PC-3 (cell line): Measurements from ENCODE around the gene HHAT. TPM values are rescaled to one million over a fixed set of nuclear protein-coding genes. Genes with fewer than 3 reads are reported as not detected.
"Not testable (repeated sequence)": the region's sequence is repeated elsewhere in the genome, so short reads cannot be mapped to it uniquely, and the experiment has no call there.

Experiments used
- ATAC-seq: fragments of 200-7000 bp; cut with Tn5 transposase; 2 replicates; pipeline ENCODE4 v1.9.1; 2020; ENCODE audit warnings: mild to moderate bottlenecking, moderate library complexity
- BruUV-seq: library from RNA; stranded (reverse); fragments of 400-500 nt; replicated peaks from 2 replicates; lab custom pipeline; 2021; lab: Mats Ljungman, UMichigan
- CTCF ChIA-PET: fragments of 300-600 bp; sonication (Branson Sonifier 250); formaldehyde crosslinking; loops from one replicate; lab custom pipeline; 2022; ENCODE audit warnings: antibody characterized with exemption; lab: Charles Lee
- POLR2A ChIA-PET: fragments of 300-600 bp; sonication (Branson Sonifier 250); formaldehyde crosslinking; loops from one replicate; lab custom pipeline; 2022; ENCODE audit warnings: antibody characterized with exemption; ENCODE audit not compliant: unreplicated experiment; lab: Charles Lee
- DNase-seq: peaks from one replicate; pipeline ENCODE4 v3.0.0-alpha.2; 2015
- H2AFZ ChIP-seq: fragments of 300-600 bp; sonication (generic); 2 replicates; pipeline ENCODE4 v1.6.0; 2016; ENCODE audit warnings: antibody characterized with exemption, low read length
- H3F3A ChIP-seq: fragments of 300-600 bp; sonication (generic); one replicate; pipeline ENCODE4 v1.6.0; 2017; ENCODE audit warnings: antibody characterized with exemption, low read length, control low read depth, mild to moderate bottlenecking; ENCODE audit not compliant: unreplicated experiment
- H3K27ac ChIP-seq: fragments of 300-600 bp; sonication (generic); 2 replicates; pipeline ENCODE4 v1.5.1; 2016; ENCODE audit warnings: mild to moderate bottlenecking, low read length
- H3K27me3 ChIP-seq: fragments of 300-600 bp; sonication (generic); 2 replicates; pipeline ENCODE4 v1.6.1; 2016; ENCODE audit warnings: low read length, mixed read lengths
- H3K36me3 ChIP-seq: fragments of 300-600 bp; sonication (generic); 2 replicates; pipeline ENCODE4 v1.6.1; 2016; ENCODE audit warnings: low read depth, mixed run types, low read length, mixed read lengths
- H3K4me1 ChIP-seq: fragments of 300-600 bp; sonication (generic); 2 replicates; pipeline ENCODE4 v1.5.1; 2016; ENCODE audit warnings: low read length; ENCODE audit not compliant: insufficient read depth
- H3K4me2 ChIP-seq: fragments of 300-600 bp; sonication (generic); 2 replicates; pipeline ENCODE4 v1.6.0; 2016; ENCODE audit warnings: low read length
- H3K4me3 ChIP-seq: fragments of 300-600 bp; sonication (generic); 2 replicates; pipeline ENCODE4 v1.5.1; 2016; ENCODE audit warnings: mild to moderate bottlenecking, low read length, mixed read lengths
- H3K79me2 ChIP-seq: fragments of 300-600 bp; sonication (generic); 2 replicates; pipeline ENCODE4 v1.6.1; 2017; ENCODE audit warnings: low read length, mixed read lengths
- H3K9ac ChIP-seq: fragments of 300-600 bp; sonication (generic); 2 replicates; pipeline ENCODE4 v1.6.0; 2016; ENCODE audit warnings: mild to moderate bottlenecking, low read length
- H3K9me2 ChIP-seq: fragments of 300-600 bp; sonication (generic); replicated peaks from 2 replicates; pipeline ENCODE4 v1.6.1; 2016; ENCODE audit warnings: mixed run types, low read length, mixed read lengths
- H3K9me3 ChIP-seq: fragments of 300-600 bp; sonication (generic); 2 replicates; pipeline ENCODE4 v1.6.1; 2016; ENCODE audit warnings: low read length, mixed read lengths
- H4K20me1 ChIP-seq: fragments of 300-600 bp; sonication (generic); 2 replicates; pipeline ENCODE4 v1.6.1; 2016; ENCODE audit warnings: low read length, mixed read lengths
- CTCF ChIP-seq: fragments of 300-600 bp; sonication (generic); conservative IDR thresholded peaks from 2 replicates; pipeline ENCODE4 v1.5.1; 2017; ENCODE audit warnings: antibody characterized with exemption, low read depth, mild to moderate bottlenecking, low read length
- EZH2 ChIP-seq: fragments of 300-600 bp; sonication (generic); IDR thresholded peaks from one replicate; pipeline ENCODE4 v1.6.1; 2017; ENCODE audit warnings: antibody characterized with exemption, mild to moderate bottlenecking, low read length; ENCODE audit not compliant: unreplicated experiment
- EZH2phosphoT487 ChIP-seq: fragments of 300-600 bp; sonication (generic); IDR thresholded peaks from 2 replicates; pipeline ENCODE4 v1.6.1; 2018; ENCODE audit warnings: mild to moderate bottlenecking, antibody characterized with exemption, low read length, borderline replicate concordance
- intact Hi-C: fragments of 100-400 bp; cut with micrococcal nuclease; formaldehyde crosslinking; loops from 2 replicates; pipeline ENCODE4 v1.9.0; 2023
- total RNA-seq: library from RNA; depleted of rRNA; stranded (reverse); fragments of >200 nt; gene quantifications from 2 replicates; pipeline ENCODE4 v1.2.3, GENCODE V29; 2014

Gene HHAT
- total RNA-seq, 1 experiment from 2014 or later, result 3.4 TPM

- Histone ChIP-seq H3K27ac (no peak overlapping the region), H3K4me1 (no peaks in the 10 kb centered on the region), H4K20me1 (no peaks in the 10 kb centered on the region), H2AFZ (no peak overlapping the region), H3K4me3 (no peak overlapping the region), H3K4me2 (no peak overlapping the region), H3K36me3 (no peaks in the 10 kb centered on the region), H3F3A (no peaks in the 10 kb centered on the region), H3K27me3 (no peaks in the 10 kb centered on the region), H3K9me2 (no peaks in the 10 kb centered on the region), H3K9me3 (no peaks in the 10 kb centered on the region), H3K9ac (no peak overlapping the region), H3K79me2 (no peaks in the 10 kb centered on the region)
- intact Hi-C loops, result no loop called here
- DNase-seq (no peak), ATAC-seq (no peak)
- TF ChIP-seq CTCF (no peak), EZH2 (no peak), EZH2phosphoT487 (no peak)
- ChIA-PET CTCF (no interaction called here), POLR2A (no interaction called here)
- BruUV-seq, result no TSS peak
These were observed 326.8 kb downstream of the HHAT start for GRCh38 chr1:210655511-210655910.

GRCh38 chr1:210657806-210658205 lies 329.1 kb downstream of the HHAT start:
- no peaks in the 10 kb centered on the region for H4K20me1 ChIP-seq
- no TSS peak for BruUV-seq
- intact Hi-C loops, result no loop called here
- no peaks in the 10 kb centered on the region for H3F3A ChIP-seq
- no peaks in the 10 kb centered on the region for H3K27me3 ChIP-seq
- no peaks in the 10 kb centered on the region for H3K4me1 ChIP-seq
- ATAC-seq (no peak), DNase-seq (no peak)
- H2AFZ ChIP-seq, result no peak overlapping the region
- ChIA-PET CTCF (no interaction called here), POLR2A (no interaction called here)
- H3K27ac ChIP-seq, result no peak overlapping the region
- H3K79me2 ChIP-seq, result no peaks in the 10 kb centered on the region
- H3K36me3 ChIP-seq, result no peaks in the 10 kb centered on the region
- no peak overlapping the region for H3K4me2 ChIP-seq
- no peak overlapping the region for H3K4me3 ChIP-seq
- H3K9me2 ChIP-seq, result no peaks in the 10 kb centered on the region
- H3K9me3 ChIP-seq, result no peaks in the 10 kb centered on the region
- TF ChIP-seq CTCF (no peak), EZH2 (no peak), EZH2phosphoT487 (no peak)
- H3K9ac ChIP-seq, result no peak overlapping the region

- H3K4me2 ChIP-seq, H3K9me2 ChIP-seq, H3K4me1 ChIP-seq, H4K20me1 ChIP-seq, H3K4me3 ChIP-seq, CTCF ChIA-PET, H3K27me3 ChIP-seq, H3K79me2 ChIP-seq, ATAC-seq, H3K36me3 ChIP-seq, H3K9me3 ChIP-seq, H2AFZ ChIP-seq, H3K9ac ChIP-seq, BruUV-seq, H3F3A ChIP-seq, DNase-seq, intact Hi-C loops, POLR2A ChIA-PET, H3K27ac ChIP-seq: not testable (repeated sequence)
These were observed 332.8 kb downstream of the HHAT start for GRCh38 chr1:210661520-210661919.
